Measurements from ENCODE around the gene C12orf75. TPM values are rescaled to one million over a fixed set of nuclear protein-coding genes. Genes with fewer than 3 reads are reported as not detected.

The C12orf75 gene
- total and polyA plus RNA-seq, 10 of the 15 experiments (the other 5 are each of a cell fraction or from before 2014, with no cell fraction given), result 40.7 to 411 (median 159) TPM

- WGBS (ENCODE audit: insufficient coverage, insufficient replicate concordance, low lambda C conversion rate, missing lambda C conversion rate), result 53% methylated on average over 4 of the region's 4 CpGs
- Histone ChIP-seq H3K4me3 (no peak overlapping the region), H3K36me3 (ENCODE audit: control insufficient read depth in 2 of 2, insufficient read depth in 2 of 2, low read length in 1 of 2) (no peaks in the 10 kb centered on the region), H3K4me1 (ENCODE audit: control insufficient read depth, insufficient read depth, low read length) (no peaks in the 10 kb centered on the region), H2AFZ (ENCODE audit: control insufficient read depth, low read depth, low read length) (no peak overlapping the region), H4K20me1 (ENCODE audit: control insufficient read depth, insufficient read depth) (no peaks in the 10 kb centered on the region), H3K79me2 (ENCODE audit: control insufficient read depth, insufficient read depth, low read length) (no peaks in the 10 kb centered on the region), H3K9ac (ENCODE audit: control insufficient read depth, insufficient read depth, low read length) (no peak overlapping the region), H3K27me3 (replicated peaks in 1 of 2; ENCODE audit: control insufficient read depth in 2 of 2, insufficient read depth in 2 of 2, low read length in 1 of 2) (no peaks in the 10 kb centered on the region), H3K4me2 (ENCODE audit: control insufficient read depth, insufficient read depth) (no peak overlapping the region), H3K27ac (ENCODE audit: control insufficient read depth, insufficient read depth) (no peak overlapping the region), H3K9me3 (replicated peaks; ENCODE audit: control insufficient read depth, insufficient read depth, low read length) (peaks cover 2% of the 10 kb centered on the region; the same call in 1 of the 3 replicates)
- intact Hi-C loops (cut with micrococcal nuclease; ENCODE audit: unreplicated experiment) (no loop called here), in situ Hi-C loops (cut with MboI) (no loop called here)
- CTCF ChIA-PET, result interaction anchor here (0.7 to 1.2 kb wide), 2 partner anchors 9 to 27 kb away, joined by 3 to 4 read pairs; no protein-coding TSS in a partner anchor
- BruUV-seq (replicated peaks), result no TSS peak
- no peak for ATAC-seq
- TF ChIP-seq RELA (IDR thresholded peaks at IDR 0.05; ENCODE audit: borderline replicate concordance, partially characterized antibody) (no peak), DPF2 (IDR thresholded peaks at IDR 0.05) (no peak), FOS (IDR thresholded peaks at IDR 0.05; ENCODE audit: borderline replicate concordance, extremely low read depth, insufficient read length) (no peak), ZNF622 (IDR thresholded peaks at IDR 0.05) (no peak), EP300 (IDR thresholded peaks at IDR 0.05; ENCODE audit: borderline replicate concordance in 1 of 2, control insufficient read depth in 1 of 2, low read depth in 2 of 2, low read length in 2 of 2) (no peak)
- no peak for DNase-seq (ENCODE audit: low read depth, low spot score)
- FAIRE-seq, result no peak
- RAD21 ChIA-PET (ENCODE audit: unreplicated experiment), result no interaction called here
- SMC1A ChIA-PET (ENCODE audit: uncharacterized antibody, unreplicated experiment), result no interaction called here
- POLR2A ChIA-PET, result no interaction called here
Observed at GRCh38 chr12:105393587-105393986, 63.1 kb downstream of the C12orf75 start.

- Histone ChIP-seq H3K4me2 (ENCODE audit: control insufficient read depth, insufficient read depth) (no peak overlapping the region), H3K79me2 (ENCODE audit: control insufficient read depth, insufficient read depth, low read length) (no peaks in the 10 kb centered on the region), H3K27me3 (replicated peaks in 1 of 2; ENCODE audit: control insufficient read depth in 2 of 2, insufficient read depth in 2 of 2, low read length in 1 of 2) (no peaks in the 10 kb centered on the region), H3K36me3 (ENCODE audit: control insufficient read depth in 2 of 2, insufficient read depth in 2 of 2, low read length in 1 of 2) (no peaks in the 10 kb centered on the region), H3K4me1 (ENCODE audit: control insufficient read depth, insufficient read depth, low read length) (no peaks in the 10 kb centered on the region), H3K27ac (ENCODE audit: control insufficient read depth, insufficient read depth) (no peak overlapping the region), H3K9me3 (replicated peaks; ENCODE audit: control insufficient read depth, insufficient read depth, low read length) (peaks cover 2% of the 10 kb centered on the region; the same call in 1 of the 3 replicates), H4K20me1 (ENCODE audit: control insufficient read depth, insufficient read depth) (no peaks in the 10 kb centered on the region), H3K9ac (ENCODE audit: control insufficient read depth, insufficient read depth, low read length) (no peak overlapping the region), H3K4me3 (no peak overlapping the region), H2AFZ (ENCODE audit: control insufficient read depth, low read depth, low read length) (no peak overlapping the region)
- intact Hi-C loops (cut with micrococcal nuclease; ENCODE audit: unreplicated experiment) (no loop called here), in situ Hi-C loops (cut with MboI) (no loop called here)
- FAIRE-seq (no peak), DNase-seq (ENCODE audit: low read depth, low spot score) (no peak), ATAC-seq (no peak)
- 96% methylated on average over 1 of the region's 1 CpG for WGBS (ENCODE audit: insufficient coverage, insufficient replicate concordance, low lambda C conversion rate, missing lambda C conversion rate)
- BruUV-seq (replicated peaks), result no TSS peak
- RAD21 ChIA-PET (ENCODE audit: unreplicated experiment), result no interaction called here
- no peak for TF ChIP-seq POLR2AphosphoS5 (IDR thresholded peaks at IDR 0.05; ENCODE audit: low read length)
- CTCF ChIA-PET, result interaction anchor here (1.0 to 1.6 kb wide), 2 partner anchors 11 to 12 kb away, joined by 3 to 4 read pairs; no protein-coding TSS in a partner anchor
- SMC1A ChIA-PET (ENCODE audit: uncharacterized antibody, unreplicated experiment), result interaction anchor here (1.2 kb wide), 2 partner anchors 162 to 225 kb away, joined by 3 read pairs; no protein-coding TSS in a partner anchor
- POLR2A ChIA-PET, result no interaction called here
Observed at GRCh38 chr12:105396024-105396423, 65.5 kb downstream of the C12orf75 start.
